ENCODE measurements around the gene PRICKLE2.

The PRICKLE2 gene

DNA sequence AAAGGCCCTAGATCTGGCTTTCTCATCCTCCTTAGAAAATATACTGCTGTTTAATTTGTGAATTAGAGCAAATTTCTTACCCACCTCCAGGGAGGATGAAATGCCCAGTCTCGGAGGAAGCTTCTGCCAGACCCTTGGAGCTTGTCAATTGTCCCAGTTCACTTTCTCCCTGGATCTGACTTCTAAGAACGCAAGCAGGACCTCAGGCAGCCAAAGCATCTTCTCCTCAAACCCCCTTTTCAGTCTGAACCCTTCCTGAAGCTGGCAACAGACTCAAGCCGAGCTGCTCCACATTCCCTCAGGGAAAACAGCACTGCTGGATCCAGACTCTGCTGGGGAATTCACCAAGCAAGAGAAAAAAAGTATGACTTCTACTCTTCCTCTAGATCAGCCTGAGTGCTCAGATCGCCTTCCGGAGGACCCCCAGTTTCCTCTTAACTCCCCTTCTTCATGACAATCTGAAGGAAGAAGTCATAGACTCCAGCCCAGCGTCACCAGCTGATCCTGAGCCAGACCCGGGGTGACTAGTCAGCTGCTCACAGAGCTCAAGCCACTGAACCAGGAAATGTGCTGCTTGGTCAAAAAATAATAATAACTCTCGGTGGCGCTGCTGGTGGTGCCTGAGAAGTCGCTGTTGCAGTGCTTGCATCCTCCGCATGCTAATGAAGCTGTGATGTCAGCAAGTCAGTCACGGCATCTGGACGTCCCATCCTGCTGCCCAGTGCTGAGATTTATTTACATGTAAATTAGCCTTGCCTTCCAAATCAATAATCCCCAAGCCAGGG lies at the start of gene PRICKLE2:
TSS of gene PRICKLE2 (minus strand) at position 641 of the 785 bp plus-strand sequence. CDS start 26,539 bp downstream, outside the sequence.
- no peak for DNase-seq

- DNase-seq: no peak
These were observed 47.6 kb upstream of the PRICKLE2 start for GRCh38 chr3:64272842-64273241.

GRCh38 chr3:64272271-64272670 lies 47.0 kb upstream of the PRICKLE2 start:
- no peak for DNase-seq

DNA sequence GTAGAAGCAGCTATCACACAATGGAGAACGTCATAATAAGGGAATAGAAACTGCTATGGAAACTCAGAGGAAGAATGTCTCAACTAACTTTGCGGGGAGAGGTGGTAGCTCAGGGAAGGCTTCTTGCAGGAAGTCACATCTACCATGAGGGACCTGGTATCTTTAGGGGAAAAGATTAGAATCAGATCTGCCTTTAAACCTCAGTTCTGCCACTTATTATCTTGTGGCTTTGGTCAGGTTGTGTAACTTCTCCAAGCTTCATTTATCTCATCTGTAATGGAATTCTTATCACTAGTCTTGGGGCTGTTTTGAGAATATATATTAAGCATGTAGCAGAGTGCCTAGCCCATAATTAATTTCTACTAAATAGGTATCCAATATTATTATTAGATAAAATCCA lies 46.4 kb upstream of the PRICKLE2 start:
- no peak for DNase-seq

- no peak for DNase-seq
These were observed 45.6 kb upstream of the PRICKLE2 start for GRCh38 chr3:64270866-64271260.

DNA sequence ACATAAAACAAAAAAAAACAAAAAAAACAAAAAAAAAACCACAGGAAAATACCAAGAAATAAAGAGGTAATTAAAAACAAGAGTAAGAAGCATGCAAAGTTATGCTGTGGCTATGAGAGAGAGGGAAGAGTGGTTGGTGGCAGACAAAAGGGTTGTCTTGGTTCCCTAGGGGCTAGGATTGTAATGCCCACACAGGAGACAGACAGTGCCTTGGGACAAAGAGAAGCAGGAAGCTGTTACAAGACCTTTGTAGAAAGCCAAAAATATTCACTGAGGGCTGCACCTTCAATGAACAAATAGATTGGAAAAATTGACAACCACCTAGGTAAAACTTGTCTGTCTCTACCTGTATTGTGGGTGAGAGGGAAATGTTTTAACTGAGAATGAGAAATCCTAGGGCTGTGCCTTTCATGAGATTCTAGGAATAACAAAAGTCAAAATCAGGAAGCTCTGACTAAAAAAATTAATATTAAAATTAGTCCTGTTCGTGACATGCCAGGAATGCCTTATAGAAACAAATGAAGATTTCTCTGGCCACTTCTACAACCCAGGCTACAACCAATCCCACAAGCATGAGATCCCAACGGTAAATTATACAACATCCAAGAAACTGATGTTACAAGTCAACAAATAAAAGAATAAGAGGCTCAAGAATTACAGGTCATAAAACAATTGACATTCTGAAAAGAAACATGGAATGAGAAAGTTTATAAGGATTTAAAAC lies 45.0 kb upstream of the PRICKLE2 start:
- no peak for DNase-seq

DNA sequence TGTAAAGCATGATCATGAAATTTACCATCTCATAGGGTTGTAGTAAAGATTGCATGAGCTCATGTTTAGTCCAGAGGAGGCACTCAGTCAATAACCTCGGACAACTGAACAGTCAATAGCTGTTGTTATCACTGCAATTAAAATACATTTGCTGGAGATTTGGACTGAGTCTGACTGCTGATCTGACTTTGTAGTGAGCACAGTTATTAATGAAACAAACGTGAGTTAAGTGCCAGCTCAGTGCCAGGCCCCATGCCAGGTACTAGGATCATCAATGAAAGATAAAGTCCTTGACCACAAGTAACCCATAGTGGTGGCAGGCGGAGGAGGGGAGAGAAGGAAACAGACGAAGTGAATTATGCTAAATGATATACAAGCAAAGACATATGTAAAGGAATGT lies 43.7 kb upstream of the PRICKLE2 start:
- DNase-seq: no peak

GRCh38 chr3:64267721-64268604 lies 42.7 kb upstream of the PRICKLE2 start:
- DNase-seq: no peak

DNA sequence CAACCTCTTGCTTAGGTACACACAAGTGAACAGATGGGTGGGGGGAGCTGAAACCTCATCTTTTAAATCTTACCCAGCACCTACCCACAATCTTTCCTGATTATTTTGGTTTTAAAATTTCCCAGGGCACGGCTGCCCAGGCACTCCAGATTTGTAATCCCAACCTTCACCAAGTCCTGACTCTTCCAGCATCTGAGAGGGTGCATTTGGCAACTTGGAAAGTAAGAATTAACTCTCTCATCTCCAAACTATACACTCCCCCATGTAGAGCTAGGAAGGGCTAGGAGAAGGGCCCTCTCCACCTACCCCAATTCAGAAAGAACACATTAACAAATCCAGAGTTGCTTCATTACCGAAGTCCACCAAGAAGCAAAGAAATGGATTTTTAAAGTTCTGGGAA lies 41.7 kb upstream of the PRICKLE2 start:
- no peak for DNase-seq

- no peak for DNase-seq
These were observed 41.0 kb upstream of the PRICKLE2 start for GRCh38 chr3:64266065-64266931.

GRCh38 chr3:64265646-64266045 lies 40.4 kb upstream of the PRICKLE2 start:
- no peak for DNase-seq

- no peak for DNase-seq
These were observed 39.3 kb upstream of the PRICKLE2 start for GRCh38 chr3:64264501-64265109.

DNA sequence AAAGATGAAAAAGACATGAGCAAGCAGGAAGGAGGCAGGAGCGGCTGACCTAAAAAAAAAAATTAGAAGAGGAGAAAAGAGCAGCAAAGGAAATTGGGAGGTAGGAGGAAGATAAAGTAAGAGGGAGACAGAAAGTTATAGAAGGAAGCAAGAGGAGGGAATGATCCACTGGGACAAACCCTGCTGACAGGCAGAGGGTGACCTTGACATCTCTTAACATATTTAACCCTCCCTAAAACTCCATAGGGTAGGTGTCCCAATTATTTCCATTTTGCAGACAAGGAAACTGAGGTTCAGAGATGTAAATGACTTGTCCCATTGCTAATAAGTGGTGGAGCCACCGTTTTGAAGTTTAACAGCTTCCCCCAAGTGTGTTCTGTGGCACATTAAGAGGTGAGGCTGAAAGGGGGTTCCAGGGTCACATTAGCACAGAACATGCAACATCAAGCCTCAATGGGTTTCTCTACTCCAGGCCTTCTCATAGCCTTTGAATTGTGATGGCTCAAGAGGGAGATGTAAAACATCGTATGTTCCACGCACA lies 37.4 kb upstream of the PRICKLE2 start:
- no peak for DNase-seq

- no peak for DNase-seq
These were observed 35.2 kb upstream of the PRICKLE2 start for GRCh38 chr3:64260431-64260830.

DNA sequence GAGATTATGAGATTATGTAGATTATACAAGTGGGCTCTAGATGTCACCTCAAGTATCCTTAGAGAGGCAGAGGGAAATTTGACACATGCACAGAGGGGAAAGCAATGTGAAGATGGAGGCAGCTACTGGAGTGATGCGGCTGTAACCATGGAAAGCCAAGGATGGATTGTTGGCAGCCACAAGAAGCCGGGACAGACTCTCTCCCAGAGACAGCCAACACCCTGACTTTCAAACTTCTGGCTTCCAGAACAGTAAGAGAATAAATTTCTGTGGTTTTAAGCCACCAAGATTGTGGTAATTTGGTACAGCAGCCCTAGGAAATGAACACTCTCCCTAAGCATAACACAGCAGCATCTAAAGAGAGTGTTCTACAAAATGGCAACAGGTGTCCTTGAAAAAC lies 34.4 kb upstream of the PRICKLE2 start:
- DNase-seq: no peak

- DNase-seq: no peak
These were observed 32.0 kb upstream of the PRICKLE2 start for GRCh38 chr3:64257100-64257755.

DNA sequence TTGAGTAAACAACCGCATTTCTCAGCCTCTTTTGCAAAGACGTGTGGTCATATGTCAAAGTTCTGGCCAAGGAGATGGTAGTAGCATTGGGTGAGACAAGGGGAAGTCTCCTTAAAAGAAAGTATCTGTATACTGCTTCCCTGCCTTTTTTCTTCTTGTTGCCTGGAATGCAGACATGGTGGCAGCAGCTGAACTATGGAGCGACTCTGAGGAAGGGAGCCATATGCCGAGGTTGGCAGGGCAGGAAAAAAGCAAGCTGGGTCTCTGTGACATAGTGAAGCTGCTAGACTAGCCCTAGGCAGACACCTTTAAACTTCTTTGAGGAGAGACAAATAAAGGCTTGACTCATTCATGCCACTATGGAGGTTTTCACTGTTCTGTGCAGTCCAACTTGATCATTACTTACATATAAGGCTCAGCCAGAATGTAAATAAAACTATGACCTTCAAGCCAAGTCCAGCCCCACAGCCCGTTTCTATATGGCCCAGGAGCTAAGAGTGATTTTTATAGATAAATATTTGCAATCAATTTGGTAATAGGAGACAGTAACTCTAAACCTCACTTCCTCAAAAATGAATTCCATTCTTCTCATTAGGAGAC lies 30.6 kb upstream of the PRICKLE2 start:
- DNase-seq: no peak

DNA sequence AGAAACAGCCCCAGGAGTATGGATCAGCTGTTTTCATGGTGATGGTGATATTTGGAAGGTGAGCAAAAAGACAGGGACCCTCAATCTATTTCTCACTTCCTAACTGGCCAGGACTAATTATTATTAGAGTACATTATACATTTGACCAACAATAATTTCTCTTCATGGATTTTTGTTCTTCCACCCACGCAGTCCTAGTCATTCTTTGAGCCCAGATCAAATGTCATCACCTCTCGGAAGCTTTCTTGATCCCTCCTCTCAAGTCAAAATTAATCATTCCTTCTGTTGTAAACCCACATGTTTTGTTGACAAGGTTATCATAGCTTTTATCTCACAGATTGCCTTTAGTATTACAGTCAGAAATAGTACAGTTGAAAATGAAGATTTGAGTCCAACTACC lies 29.2 kb upstream of the PRICKLE2 start:
- no peak for DNase-seq

- DNase-seq: no peak
These were observed 28.4 kb upstream of the PRICKLE2 start for GRCh38 chr3:64253689-64254088.

GRCh38 chr3:64251019-64251418 lies 25.8 kb upstream of the PRICKLE2 start:
- DNase-seq: no peak
